A172 (cell line): ENCODE data around the gene LHPP. TPM values are rescaled to one million over a fixed set of nuclear protein-coding genes. Genes with fewer than 3 reads are reported as not detected.

Experiments used
- DNase-seq: peaks from one replicate; pipeline ENCODE4 v3.0.0-alpha.2; 2015; ENCODE audit warnings: low spot score
- total RNA-seq: library from RNA; depleted of rRNA; stranded (reverse); fragments of >200 nt; shearing (Covaris generic); gene quantifications from 2 replicates; pipeline ENCODE4 v1.2.3, GENCODE V29; 2014

LHPP gene
- total RNA-seq, 1 experiment from 2014 or later: 6.3 TPM

- DNase-seq: no peak
Measured at GRCh38 chr10:124552691-124553276, 91.2 kb downstream of the LHPP start.

DNA sequence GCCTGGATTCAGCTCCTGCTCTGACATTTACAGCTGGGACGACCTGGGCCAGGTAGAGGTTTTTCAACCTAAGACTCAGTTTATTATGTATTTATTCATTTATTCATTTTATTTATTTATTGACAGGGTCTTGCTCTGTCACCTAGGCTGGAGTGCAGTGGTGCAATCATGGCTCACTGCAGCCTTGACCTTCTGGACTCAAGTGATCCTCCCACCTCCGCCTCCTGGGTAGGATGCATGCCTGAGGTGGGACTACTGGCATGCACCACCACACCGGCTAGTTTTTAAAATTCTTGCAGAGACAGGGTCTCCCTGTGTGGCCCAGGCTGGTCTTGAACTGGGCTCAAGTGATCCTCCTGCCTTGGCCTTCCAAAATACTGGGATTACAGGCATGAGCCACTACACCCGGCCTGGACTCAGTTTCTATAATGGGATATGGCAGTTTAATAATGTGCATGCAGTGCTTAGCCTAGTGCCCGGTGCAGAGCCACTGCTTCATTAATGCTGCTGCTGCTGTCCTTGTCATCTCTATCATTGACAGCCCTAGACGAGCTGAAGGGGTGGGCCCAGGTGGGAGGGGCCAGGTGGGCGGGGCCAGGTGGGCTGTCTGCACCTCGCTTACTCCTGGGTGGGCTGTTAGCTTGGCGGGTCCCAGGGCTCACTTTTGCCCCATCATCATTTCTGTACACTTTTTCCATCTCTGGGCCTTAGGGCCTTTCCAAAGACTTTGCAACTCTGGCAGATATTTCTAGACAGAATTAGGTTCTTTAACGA is 92.6 kb downstream of the LHPP start:
- DNase-seq: no peak

DNA sequence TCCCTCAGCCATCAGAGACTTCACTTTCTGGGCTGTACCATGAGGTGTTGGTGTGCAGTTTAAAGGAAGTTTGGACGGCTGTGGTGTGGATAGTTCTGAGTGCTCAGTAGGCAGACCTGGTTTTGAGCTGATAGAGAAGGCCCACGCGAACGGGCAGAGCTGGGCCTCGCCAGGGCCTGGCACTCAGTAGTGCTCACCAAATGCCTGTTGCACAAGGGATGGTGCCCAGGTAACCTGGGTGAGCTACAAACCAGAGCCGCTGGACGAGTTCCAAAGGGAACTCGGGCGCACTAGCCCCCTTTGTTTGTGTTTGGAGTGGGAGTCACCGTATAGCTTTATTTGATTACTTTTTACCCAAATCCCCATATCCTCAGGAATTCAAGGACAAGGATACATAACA is 95.5 kb downstream of the LHPP start:
- no peak for DNase-seq

DNA sequence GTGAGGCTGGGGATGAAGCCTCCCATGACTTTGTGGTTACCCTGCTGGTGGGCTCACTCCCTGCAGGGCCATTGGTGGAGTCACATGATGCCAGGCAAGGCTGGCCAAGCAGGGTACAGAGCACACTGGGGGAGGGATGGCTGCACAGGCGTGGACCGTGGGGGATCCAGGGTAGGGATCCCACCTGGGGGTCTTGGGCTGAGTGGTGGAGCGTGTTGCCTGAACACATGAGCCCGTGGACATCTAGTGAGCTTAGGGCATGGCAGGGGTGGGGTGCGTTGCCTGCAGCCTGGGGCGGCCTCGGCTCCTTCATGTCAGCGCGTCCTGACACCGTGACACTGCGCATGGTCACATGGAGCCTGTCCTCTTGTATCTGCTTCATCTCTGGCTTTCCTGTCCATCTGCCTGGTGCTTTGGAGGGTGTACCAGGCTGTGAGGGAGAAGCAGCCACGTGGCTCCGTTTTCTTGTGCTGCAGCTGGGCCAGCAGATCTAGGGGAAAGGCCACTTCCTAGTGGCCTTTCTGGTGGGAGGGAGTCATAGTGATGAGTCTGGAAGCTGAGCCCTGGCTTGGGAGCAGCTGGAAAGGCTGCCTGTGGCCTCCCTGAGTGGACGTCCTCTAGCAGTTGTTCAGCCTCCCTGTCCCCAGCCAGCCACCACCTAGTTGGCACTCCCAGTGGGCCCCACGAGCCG is 96.2 kb downstream of the LHPP start:
- no peak for DNase-seq

DNA sequence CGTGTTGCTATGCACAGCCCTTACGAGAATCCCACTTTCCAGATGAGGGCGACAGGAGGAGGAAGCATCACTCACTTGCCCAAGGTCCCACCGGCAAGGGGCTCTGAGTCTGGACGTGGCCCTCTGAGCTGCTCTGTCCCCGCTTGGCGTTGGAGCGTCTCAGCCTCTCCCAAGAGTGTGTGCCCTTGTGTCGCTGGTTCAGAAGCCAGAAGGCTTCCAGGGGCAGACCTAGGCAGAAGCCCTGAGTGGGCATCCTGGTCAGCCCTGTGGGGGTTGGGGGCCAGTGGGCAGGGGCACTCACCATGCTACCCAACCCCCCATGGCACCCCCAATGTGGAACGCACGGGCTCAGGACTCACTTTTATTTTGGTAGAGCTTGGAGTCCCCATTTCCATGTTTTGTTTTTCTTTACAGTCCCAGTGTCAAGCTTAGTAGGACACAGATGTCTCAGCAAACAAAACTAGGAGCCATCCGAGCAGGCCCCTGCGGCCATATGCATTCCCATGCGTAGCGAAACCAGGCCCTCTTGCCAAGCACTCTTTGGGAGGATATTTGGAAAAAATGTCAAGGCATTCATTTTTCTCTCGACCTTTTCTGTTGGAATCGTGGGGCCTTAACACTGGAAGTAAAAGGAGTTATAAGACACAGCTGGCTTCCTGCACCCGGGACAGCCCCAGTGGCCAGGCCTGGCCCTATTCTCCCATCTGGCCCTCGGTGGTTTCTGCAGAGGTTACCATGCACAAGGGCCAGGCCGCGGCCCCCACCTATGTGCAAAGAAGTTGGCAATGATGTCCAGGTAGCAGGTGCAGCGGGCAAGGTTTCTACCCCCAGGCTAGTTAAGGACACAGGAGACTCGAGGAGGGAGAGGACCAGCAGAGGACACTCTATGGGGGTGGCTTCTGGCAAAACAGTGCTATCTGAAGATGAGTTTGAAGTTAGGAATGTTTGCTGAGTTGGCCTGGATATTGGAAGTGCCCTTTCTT is 97.0 kb downstream of the LHPP start:
- DNase-seq: no peak

DNA sequence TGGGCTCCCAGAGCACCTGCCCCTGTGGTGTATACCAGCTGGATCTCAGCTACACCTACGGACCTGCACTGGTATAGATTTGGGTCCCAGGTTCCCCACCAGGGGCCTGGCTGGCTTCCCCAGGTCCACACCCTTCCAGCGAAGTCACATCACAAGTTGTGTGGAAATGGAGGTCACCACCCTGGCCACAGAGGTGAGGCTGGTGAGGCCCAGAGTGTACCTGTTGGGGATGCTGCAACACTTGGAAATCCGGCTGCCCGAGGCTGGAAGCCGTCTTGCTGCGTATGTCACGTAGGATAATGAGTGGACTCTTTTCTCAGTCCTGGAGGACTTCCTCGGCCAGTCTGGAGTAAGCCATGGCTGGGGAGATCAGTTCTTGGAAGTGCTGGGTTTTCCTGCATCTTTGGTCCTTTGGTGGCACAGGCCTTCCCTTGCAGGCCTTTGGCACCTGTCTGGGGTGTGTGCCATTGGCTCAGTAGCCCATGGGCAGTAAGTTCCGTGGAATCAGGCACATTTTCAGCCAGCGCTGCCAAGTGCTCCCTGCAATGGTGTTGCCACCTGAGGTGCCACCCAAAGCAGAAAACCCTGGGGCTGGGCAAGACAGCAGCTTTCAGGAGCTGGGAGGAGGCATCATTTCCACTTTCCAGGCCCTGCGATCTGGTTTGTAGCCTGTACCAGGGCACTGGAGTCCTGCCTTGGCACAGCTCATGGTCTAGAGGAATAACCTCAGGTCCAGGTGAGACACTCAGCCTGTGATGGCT is 97.9 kb downstream of the LHPP start:
- no peak for DNase-seq

DNA sequence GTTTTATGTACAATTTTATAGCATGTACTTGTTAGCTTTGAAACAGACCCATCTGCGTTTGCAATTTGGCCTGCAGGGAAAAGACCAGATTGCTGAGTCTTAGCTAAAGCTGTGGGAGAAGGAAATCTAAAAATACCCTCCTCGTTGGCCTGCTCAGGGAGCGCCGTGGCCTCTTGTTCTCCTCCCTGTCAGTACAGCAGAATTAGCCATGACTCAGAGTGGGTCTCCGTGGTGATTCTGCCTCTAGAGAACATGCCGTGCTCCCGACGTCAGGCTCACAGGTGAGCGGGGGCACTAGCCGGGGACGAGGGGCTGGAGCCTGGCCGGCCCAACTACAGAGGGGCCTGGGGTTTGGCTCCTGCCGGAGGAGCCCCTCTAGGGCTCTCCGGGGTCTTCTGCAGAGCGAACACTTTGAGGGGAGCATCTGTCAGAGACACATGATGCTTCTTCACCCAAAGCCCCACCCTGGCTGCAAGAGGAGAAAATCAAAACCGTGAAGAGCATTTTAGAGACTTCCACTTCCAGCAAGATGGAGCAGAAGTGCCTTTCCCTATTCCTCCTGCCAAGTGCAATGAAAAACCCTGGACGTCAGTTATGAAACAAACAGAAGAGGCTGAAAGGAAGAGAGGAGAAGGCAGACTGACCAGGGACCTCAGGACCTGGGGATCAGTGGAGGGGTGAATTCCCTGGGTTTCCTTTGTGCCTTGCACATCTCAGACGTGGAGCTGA is 98.9 kb downstream of the LHPP start:
- peak; percentile 2 for DNase-seq

GRCh38 chr10:124561206-124561605 is 99.6 kb downstream of the LHPP start:
- no peak for DNase-seq

DNA sequence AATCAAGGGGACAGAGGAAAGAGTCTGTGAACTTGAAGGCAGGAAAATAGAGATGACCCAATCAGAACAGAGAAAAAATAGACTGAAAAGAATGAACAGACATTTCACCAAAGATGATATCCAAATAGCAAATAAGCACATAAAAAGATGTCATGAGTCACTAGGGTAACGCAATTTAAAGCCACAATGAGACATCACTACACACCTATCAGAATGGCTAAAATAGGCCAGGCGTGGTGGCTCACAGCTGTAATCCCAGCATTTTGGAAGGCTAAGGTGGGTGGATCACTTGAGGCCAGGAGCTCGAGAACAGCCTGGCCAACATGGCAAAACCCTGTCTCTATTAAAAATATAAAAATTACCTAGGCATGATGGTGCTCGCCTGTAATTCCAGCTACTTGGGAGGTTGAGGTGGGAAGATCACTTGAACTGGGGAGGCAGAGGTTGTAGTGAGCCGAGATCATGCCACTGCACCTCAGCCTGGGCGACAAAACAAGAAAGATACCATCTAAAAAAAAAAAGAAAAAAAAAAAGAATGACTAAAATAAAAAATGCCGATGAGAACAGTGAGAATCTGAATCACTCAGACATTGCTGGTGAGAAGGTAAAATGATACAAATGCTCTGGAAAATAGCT is 100.9 kb downstream of the LHPP start:
- DNase-seq: peak; percentile 9

- no peak for DNase-seq
Measured at GRCh38 chr10:124563320-124564040, 101.9 kb downstream of the LHPP start.

GRCh38 chr10:124564881-124565280 is 103.3 kb downstream of the LHPP start:
- no peak for DNase-seq

GRCh38 chr10:124565565-124566221 is 104.1 kb downstream of the LHPP start:
- DNase-seq: no peak

GRCh38 chr10:124566222-124566888 is 104.7 kb downstream of the LHPP start:
- no peak for DNase-seq

- DNase-seq: no peak
Measured at GRCh38 chr10:124566981-124567835, 105.6 kb downstream of the LHPP start.

DNA sequence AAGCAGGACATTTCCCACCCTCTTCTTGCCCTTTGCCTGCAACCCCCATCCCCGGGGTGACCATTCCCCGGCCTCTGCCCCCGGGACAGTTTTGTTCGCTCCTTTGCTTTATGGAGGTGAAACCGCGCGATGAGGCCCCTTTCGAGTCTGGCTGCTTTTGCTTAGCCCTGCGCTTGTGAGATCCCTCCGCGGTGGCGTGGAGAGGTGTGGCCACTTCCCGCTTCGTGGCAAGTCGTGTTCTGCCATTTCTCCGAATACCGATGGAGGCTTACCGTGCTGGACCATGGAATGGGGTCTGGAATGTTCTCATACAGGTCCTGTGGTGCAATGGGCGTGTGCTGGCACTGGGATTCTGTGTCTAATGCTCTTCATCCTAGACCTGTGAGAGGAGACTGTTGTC is 106.7 kb downstream of the LHPP start:
- DNase-seq: no peak

DNA sequence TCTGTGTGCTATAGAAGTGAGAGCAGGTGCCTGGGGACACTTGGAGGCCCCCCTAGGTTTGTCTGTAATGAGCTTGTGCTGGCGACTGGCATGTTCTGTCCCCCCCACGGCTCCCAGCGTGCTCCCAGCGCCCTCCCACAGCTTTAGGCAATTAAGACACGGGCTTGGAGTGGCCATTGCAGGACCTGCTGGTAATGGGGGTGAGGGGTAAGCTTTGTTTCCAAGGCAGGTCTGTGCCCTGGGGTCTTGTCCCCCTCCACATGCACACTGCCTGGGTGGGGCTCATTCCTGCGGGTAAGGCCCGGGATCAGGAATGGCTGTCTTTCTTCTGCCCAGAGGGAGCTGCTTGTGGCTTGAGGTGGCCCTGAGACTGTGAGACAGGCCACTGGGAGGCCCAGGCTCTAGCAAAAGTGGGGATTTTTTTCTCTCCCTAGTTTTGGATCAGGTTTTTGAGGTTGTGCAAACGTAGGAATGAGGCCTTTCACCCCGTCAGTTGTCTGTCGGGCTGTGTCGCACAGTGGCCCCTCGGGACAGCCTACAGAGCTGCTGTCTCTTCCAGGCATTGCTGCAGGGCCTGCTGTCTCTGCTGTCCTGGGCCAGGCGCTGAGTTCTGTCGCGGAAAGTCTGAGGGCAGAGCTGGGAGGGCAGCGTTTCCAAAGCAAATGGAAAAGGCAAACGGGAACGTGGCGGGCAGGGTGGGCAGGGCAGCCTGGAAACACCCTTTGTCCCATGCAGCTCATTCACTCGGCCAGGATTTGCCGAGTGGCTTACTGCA is 107.4 kb downstream of the LHPP start:
- DNase-seq: no peak
